ENCODE measurements around the gene CCDC88C.

- TF ChIP-seq EP300 (IDR thresholded peaks at IDR 0.05) (no peak), CTCF (IDR thresholded peaks at IDR 0.05) (no peak)
Measured at GRCh38 chr14:91269076-91269991, 148.3 kb downstream of the CCDC88C start.

Measured in upper lobe of left lung (tissue), 4 donors.